T1000 (cell line): Measurements from ENCODE around the gene LYRM7.
"Not testable (repeated sequence)": the region's sequence is repeated elsewhere in the genome, so short reads cannot be mapped to it uniquely, and the experiment has no call there.

Experiments
- DNase-seq: peaks from one replicate; lab custom pipeline; 2025; ENCODE audit warnings: mixed read lengths; lab: John Stamatoyannopoulos, UW

The LYRM7 gene

GRCh38 chr5:131170540-131171275 lies at the start of gene LYRM7:
Gene LYRM7 (plus strand): TSS chr5:131170944. CDS start chr5:131171021, 77 bp downstream.
- DNase-seq = peak; percentile 92

GRCh38 chr5:131127244-131127643 lies 43.5 kb upstream of the LYRM7 start:
- not testable (repeated sequence) for DNase-seq

GRCh38 chr5:131129306-131129705 lies 41.4 kb upstream of the LYRM7 start:
- DNase-seq = no peak

GRCh38 chr5:131133091-131133490 lies 37.7 kb upstream of the LYRM7 start:
- DNase-seq = not testable (repeated sequence)

- DNase-seq = not testable (repeated sequence)
Measured at GRCh38 chr5:131138406-131138805, 32.3 kb upstream of the LYRM7 start.

- DNase-seq = no peak
Measured at GRCh38 chr5:131139321-131139720, 31.4 kb upstream of the LYRM7 start.

GRCh38 chr5:131142970-131143617 lies 27.6 kb upstream of the LYRM7 start:
- DNase-seq = no peak

- no peak for DNase-seq
Measured at GRCh38 chr5:131147258-131147657, 23.5 kb upstream of the LYRM7 start.

GRCh38 chr5:131148835-131149234 lies 21.9 kb upstream of the LYRM7 start:
- DNase-seq = no peak

GRCh38 chr5:131150408-131150807 lies 20.3 kb upstream of the LYRM7 start:
- no peak for DNase-seq

GRCh38 chr5:131151216-131151615 lies 19.5 kb upstream of the LYRM7 start:
- no peak for DNase-seq

- DNase-seq = no peak
Measured at GRCh38 chr5:131156385-131156784, 14.4 kb upstream of the LYRM7 start.

GRCh38 chr5:131156957-131157356 lies 13.8 kb upstream of the LYRM7 start:
- DNase-seq = no peak

GRCh38 chr5:131160134-131160533 lies 10.6 kb upstream of the LYRM7 start:
- no peak for DNase-seq

GRCh38 chr5:131163276-131164119 lies 7.2 kb upstream of the LYRM7 start:
- no peak for DNase-seq

- DNase-seq = peak; percentile 65
Measured at GRCh38 chr5:131164191-131165118, 6.3 kb upstream of the LYRM7 start.

GRCh38 chr5:131165119-131165727 lies 5.5 kb upstream of the LYRM7 start, which contains the start of gene HINT1:
Gene HINT1 (minus strand): TSS chr5:131165256. CDS start chr5:131165205, 51 bp downstream.
- peak; percentile 84 for DNase-seq

- no peak for DNase-seq
Measured at GRCh38 chr5:131167615-131168014, 3.1 kb upstream of the LYRM7 start.

GRCh38 chr5:131169810-131170539 lies 769 bp upstream of the LYRM7 start:
- no peak for DNase-seq

GRCh38 chr5:131171276-131171810 lies 599 bp downstream of the LYRM7 start:
- DNase-seq = no peak
